AG10803 (cell line): ENCODE data around the gene ZFHX3.

Source experiments
- DNase-seq: peaks from one replicate; pipeline ENCODE4 v3.0.0; 2010; ENCODE audit warnings: low read depth
- H3K4me3 ChIP-seq: 2 replicates; pipeline ENCODE4 v1.5.1; 2011; ENCODE audit warnings: mild to moderate bottlenecking, low read length, control low read depth
- TF ChIP-seq, protein P1 (sequence below): conservative IDR thresholded peaks from 2 replicates; pipeline ENCODE4 v1.5.1; 2011; ENCODE audit warnings: mild to moderate bottlenecking, low read length, control low read depth, inconsistent platforms

The ZFHX3 gene

GRCh38 chr16:72976438-72977064 lies 71.4 kb downstream of the ZFHX3 start:
- TF ChIP-seq, protein P1, sequence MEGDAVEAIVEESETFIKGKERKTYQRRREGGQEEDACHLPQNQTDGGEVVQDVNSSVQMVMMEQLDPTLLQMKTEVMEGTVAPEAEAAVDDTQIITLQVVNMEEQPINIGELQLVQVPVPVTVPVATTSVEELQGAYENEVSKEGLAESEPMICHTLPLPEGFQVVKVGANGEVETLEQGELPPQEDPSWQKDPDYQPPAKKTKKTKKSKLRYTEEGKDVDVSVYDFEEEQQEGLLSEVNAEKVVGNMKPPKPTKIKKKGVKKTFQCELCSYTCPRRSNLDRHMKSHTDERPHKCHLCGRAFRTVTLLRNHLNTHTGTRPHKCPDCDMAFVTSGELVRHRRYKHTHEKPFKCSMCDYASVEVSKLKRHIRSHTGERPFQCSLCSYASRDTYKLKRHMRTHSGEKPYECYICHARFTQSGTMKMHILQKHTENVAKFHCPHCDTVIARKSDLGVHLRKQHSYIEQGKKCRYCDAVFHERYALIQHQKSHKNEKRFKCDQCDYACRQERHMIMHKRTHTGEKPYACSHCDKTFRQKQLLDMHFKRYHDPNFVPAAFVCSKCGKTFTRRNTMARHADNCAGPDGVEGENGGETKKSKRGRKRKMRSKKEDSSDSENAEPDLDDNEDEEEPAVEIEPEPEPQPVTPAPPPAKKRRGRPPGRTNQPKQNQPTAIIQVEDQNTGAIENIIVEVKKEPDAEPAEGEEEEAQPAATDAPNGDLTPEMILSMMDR, result no peak
- no peak overlapping the region for H3K4me3 ChIP-seq
- no peak for DNase-seq

GRCh38 chr16:72975809-72976437 lies 72.0 kb downstream of the ZFHX3 start:
- TF ChIP-seq, protein P1, result no peak
- DNase-seq, result no peak
- H3K4me3 ChIP-seq, result no peak overlapping the region

DNA sequence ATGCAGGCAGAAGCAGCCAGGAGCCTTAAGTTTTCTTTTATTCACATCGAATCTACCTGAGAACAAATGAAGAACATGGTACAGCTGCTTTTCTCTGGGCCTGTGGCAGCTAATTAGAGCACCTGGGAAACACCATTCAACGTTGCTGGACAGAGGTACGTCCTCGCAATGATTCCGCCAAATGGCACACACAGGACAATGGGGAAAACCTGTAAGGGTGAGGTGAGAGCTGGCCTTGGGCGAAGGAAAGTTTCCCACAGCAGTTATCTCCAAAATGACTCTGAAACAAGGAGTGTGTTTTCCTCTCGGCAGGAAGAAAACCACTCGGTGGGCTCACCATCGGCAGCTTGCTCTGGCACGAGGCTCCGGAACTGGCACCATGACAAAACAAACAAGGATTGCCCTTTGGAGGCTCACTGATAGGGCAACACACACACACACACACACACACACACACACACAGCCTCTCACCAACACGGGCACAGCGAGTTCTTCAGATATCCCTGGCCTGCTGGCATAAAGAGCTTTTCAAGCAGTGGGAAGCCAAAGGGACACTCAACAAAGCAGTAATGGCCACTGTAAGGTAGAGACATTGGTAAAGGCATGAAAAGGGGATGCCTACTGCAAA lies 73.7 kb downstream of the ZFHX3 start:
- no peak for DNase-seq
- no peak overlapping the region for H3K4me3 ChIP-seq
- TF ChIP-seq, protein P1, result no peak

DNA sequence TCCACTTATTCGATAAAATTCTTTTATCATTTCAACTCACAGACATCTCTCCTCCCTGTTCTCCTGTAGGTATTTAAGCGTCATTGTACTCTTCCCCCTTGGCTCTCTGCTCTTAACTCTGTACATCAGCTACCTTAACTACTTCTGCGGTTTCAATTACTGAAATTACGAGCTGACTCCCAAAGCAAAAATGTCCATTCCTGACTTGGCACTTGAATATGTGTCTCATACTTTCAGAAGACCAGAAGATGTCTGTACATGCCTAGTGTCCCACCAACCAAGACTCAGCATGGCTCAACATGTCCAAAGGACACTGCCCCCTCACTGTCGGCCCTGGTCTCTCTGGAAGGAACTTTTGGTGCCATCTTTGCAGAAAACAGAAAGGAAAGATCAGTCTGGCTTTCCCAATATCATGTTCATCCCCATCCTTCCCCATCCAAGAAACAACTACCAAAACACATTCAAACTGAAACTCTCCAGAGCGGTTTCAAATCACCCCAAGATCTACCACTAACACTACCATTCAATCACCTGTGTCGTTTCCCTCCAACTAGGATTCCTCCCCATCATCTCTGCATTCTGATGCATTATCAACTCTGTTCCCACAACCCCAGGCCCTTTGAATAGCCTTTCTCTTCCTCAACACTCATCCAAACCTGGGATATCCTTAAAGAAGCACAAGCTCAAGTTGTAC lies 74.9 kb downstream of the ZFHX3 start:
- TF ChIP-seq, protein P1, result no peak
- no peak overlapping the region for H3K4me3 ChIP-seq
- DNase-seq, result no peak

GRCh38 chr16:72971370-72971769 lies 76.6 kb downstream of the ZFHX3 start:
- no peak for DNase-seq
- TF ChIP-seq, protein P1, result no peak
- no peak overlapping the region for H3K4me3 ChIP-seq

DNA sequence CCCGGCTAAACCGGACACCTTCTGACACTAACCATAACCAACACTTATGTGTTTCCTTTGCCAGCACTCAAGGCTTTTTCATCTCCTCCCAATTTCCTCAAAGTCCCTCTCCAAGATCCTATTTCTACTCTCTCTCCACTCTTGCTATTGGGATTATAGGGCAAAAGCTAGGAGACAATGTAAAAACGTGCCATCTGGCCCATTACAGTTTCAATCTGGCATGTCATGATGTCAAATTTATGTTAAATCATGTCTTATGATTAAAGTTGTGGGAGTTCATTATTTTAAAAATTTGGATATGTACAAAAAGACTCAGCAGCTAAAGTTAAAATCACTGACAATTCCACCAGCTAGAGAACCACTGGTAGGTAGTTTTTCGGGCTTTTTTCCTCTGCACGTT lies 77.3 kb downstream of the ZFHX3 start:
- no peak for DNase-seq
- TF ChIP-seq, protein P1, result no peak
- H3K4me3 ChIP-seq, result no peak overlapping the region
